Mesendoderm (in vitro differentiated cells): ENCODE data around the gene TBPL1.

ENCODE experiments used
- DNase-seq: peaks from one replicate; pipeline ENCODE4 v3.0.0; 2013
- H2AK5ac ChIP-seq: 2 replicates; pipeline ENCODE4 v1.6.1; 2013; ENCODE audit warnings: low read length, inconsistent platforms
- H2BK120ac ChIP-seq: 2 replicates; pipeline ENCODE4 v1.6.1; 2013; ENCODE audit warnings: low read depth, mild to moderate bottlenecking, low read length, moderate library complexity, mixed read lengths
- H2BK15ac ChIP-seq: replicated peaks from 2 replicates; pipeline ENCODE4 v1.6.1; 2013; ENCODE audit warnings: low read depth, mild to moderate bottlenecking, moderate library complexity
- H2BK5ac ChIP-seq: 2 replicates; pipeline ENCODE4 v1.6.1; 2013; ENCODE audit warnings: low read length, inconsistent platforms
- H3K18ac ChIP-seq: 2 replicates; pipeline ENCODE4 v1.6.1; 2013; ENCODE audit warnings: mild to moderate bottlenecking, low read length, mixed read lengths
- H3K23ac ChIP-seq: one replicate; pipeline ENCODE4 v1.6.1; 2013; ENCODE audit warnings: low read length
- H3K27ac ChIP-seq: 2 replicates; pipeline ENCODE4 v1.5.1; 2013; ENCODE audit warnings: low read depth, mild to moderate bottlenecking, inconsistent platforms, low read length, moderate library complexity
- H3K27me3 ChIP-seq: 2 replicates; pipeline ENCODE4 v1.6.1; 2013; ENCODE audit warnings: low read length, control low read depth, mild to moderate bottlenecking, inconsistent platforms; ENCODE audit not compliant: insufficient read depth, poor library complexity
- H3K36me3 ChIP-seq: 2 replicates; pipeline ENCODE4 v1.6.1; 2013; ENCODE audit warnings: low read length, inconsistent platforms; ENCODE audit not compliant: control insufficient read depth, insufficient read depth
- H3K4ac ChIP-seq: one replicate; pipeline ENCODE4 v1.6.1; 2013; ENCODE audit warnings: low read depth, mild to moderate bottlenecking, low read length, moderate library complexity
- H3K4me1 ChIP-seq: 2 replicates; pipeline ENCODE4 v1.6.1; 2013; ENCODE audit warnings: low read depth, low read length, inconsistent platforms; ENCODE audit not compliant: control insufficient read depth
- H3K4me2 ChIP-seq: 2 replicates; pipeline ENCODE4 v1.6.1; 2013; ENCODE audit warnings: low read length
- H3K4me3 ChIP-seq: 2 replicates; pipeline ENCODE4 v1.5.1; 2013; ENCODE audit warnings: mild to moderate bottlenecking, low read length
- H3K56ac ChIP-seq: one replicate; pipeline ENCODE4 v1.6.1; 2013; ENCODE audit warnings: low read length
- H3K79me1 ChIP-seq: 2 replicates; pipeline ENCODE4 v1.6.1; 2013; ENCODE audit warnings: low read length, inconsistent platforms
- H3K79me2 ChIP-seq: 2 replicates; pipeline ENCODE4 v1.6.1; 2013; ENCODE audit warnings: mild to moderate bottlenecking, low read length; ENCODE audit not compliant: control insufficient read depth, insufficient read depth
- H3K9ac ChIP-seq: 2 replicates; pipeline ENCODE4 v1.6.1; 2013; ENCODE audit warnings: low read length, inconsistent platforms
- H4K5ac ChIP-seq: one replicate; pipeline ENCODE4 v1.6.1; 2013; ENCODE audit warnings: low read length
- H4K8ac ChIP-seq: one replicate; pipeline ENCODE4 v1.6.1; 2013; ENCODE audit warnings: low read depth, mild to moderate bottlenecking, control low read depth, low read length, moderate library complexity
- WGBS: extraction: QIAGEN DNeasy Blood & Tissue Kit; methylation state at CpG from one replicate; pipeline ENCODE4 v1.1.7; 2013; ENCODE audit warnings: low lambda C conversion rate, missing lambda C conversion rate; ENCODE audit not compliant: insufficient coverage; ENCODE audit errors: extremely low coverage; 5-methylcytosine and 5-hydroxymethylcytosine counted together

Gene TBPL1

GRCh38 chr6:134009876-134010275, 56.9 kb downstream of the TBPL1 start:
- Histone ChIP-seq H3K18ac (no peak overlapping the region), H2BK120ac (no peak overlapping the region), H3K9ac (no peak overlapping the region), H3K56ac (no peak overlapping the region), H3K4me1 (no peaks in the 10 kb centered on the region), H3K79me1 (no peaks in the 10 kb centered on the region), H3K27ac (no peak overlapping the region), H3K4me3 (no peak overlapping the region), H2BK5ac (no peak overlapping the region), H2BK15ac (no peak overlapping the region), H3K4ac (no peak overlapping the region), H4K5ac (no peak overlapping the region), H3K27me3 (no peaks in the 10 kb centered on the region), H3K23ac (no peak overlapping the region), H4K8ac (no peak overlapping the region), H3K4me2 (no peak overlapping the region), H3K79me2 (no peaks in the 10 kb centered on the region), H3K36me3 (no peaks in the 10 kb centered on the region), H2AK5ac (no peak overlapping the region)
- no peak for DNase-seq

- H3K4me1 ChIP-seq, result no peaks in the 10 kb centered on the region
- H3K4ac ChIP-seq, result no peak overlapping the region
- no peak overlapping the region for H2BK5ac ChIP-seq
- no peaks in the 10 kb centered on the region for H3K27me3 ChIP-seq
- H2BK120ac ChIP-seq, result no peak overlapping the region
- no CpG with 5 or more reads among the region's 8 CpGs for WGBS
- no peak overlapping the region for H4K5ac ChIP-seq
- no peak overlapping the region for H3K4me2 ChIP-seq
- no peak overlapping the region for H2BK15ac ChIP-seq
- no peak overlapping the region for H3K27ac ChIP-seq
- H3K79me2 ChIP-seq, result no peaks in the 10 kb centered on the region
- H4K8ac ChIP-seq, result no peak overlapping the region
- no peak overlapping the region for H2AK5ac ChIP-seq
- H3K36me3 ChIP-seq, result no peaks in the 10 kb centered on the region
- no peak for DNase-seq
- no peak overlapping the region for H3K56ac ChIP-seq
- H3K9ac ChIP-seq, result no peak overlapping the region
- H3K23ac ChIP-seq, result no peak overlapping the region
- no peak overlapping the region for H3K18ac ChIP-seq
- H3K4me3 ChIP-seq, result no peak overlapping the region
- H3K79me1 ChIP-seq, result no peaks in the 10 kb centered on the region
Measured at GRCh38 chr6:134010400-134010799, 57.4 kb downstream of the TBPL1 start.

GRCh38 chr6:134010974-134011373, 58.0 kb downstream of the TBPL1 start:
- Histone ChIP-seq H3K23ac (no peak overlapping the region), H2BK15ac (no peak overlapping the region), H3K4ac (no peak overlapping the region), H3K36me3 (no peaks in the 10 kb centered on the region), H3K79me1 (no peaks in the 10 kb centered on the region), H3K18ac (no peak overlapping the region), H3K4me1 (no peaks in the 10 kb centered on the region), H2AK5ac (no peak overlapping the region), H3K27me3 (no peaks in the 10 kb centered on the region), H3K56ac (no peak overlapping the region), H3K4me2 (no peak overlapping the region), H3K27ac (no peak overlapping the region), H4K5ac (no peak overlapping the region), H4K8ac (no peak overlapping the region), H3K4me3 (no peak overlapping the region), H2BK5ac (no peak overlapping the region), H2BK120ac (no peak overlapping the region), H3K9ac (no peak overlapping the region), H3K79me2 (no peaks in the 10 kb centered on the region)
- no peak for DNase-seq
- WGBS, result no CpG with 5 or more reads among the region's 2 CpGs

GRCh38 chr6:134014588-134015137, 61.6 kb downstream of the TBPL1 start:
- no CpG with 5 or more reads among the region's 3 CpGs for WGBS
- no peaks in the 10 kb centered on the region for H3K4me1 ChIP-seq
- H2AK5ac ChIP-seq, result no peak overlapping the region
- H3K23ac ChIP-seq, result no peak overlapping the region
- H3K9ac ChIP-seq, result no peak overlapping the region
- no peak overlapping the region for H3K4ac ChIP-seq
- no peak overlapping the region for H2BK120ac ChIP-seq
- no peak overlapping the region for H4K5ac ChIP-seq
- no peak overlapping the region for H2BK5ac ChIP-seq
- H3K36me3 ChIP-seq, result no peaks in the 10 kb centered on the region
- H4K8ac ChIP-seq, result no peak overlapping the region
- H3K27me3 ChIP-seq, result no peaks in the 10 kb centered on the region
- H3K4me2 ChIP-seq, result no peak overlapping the region
- H3K4me3 ChIP-seq, result no peak overlapping the region
- no peaks in the 10 kb centered on the region for H3K79me1 ChIP-seq
- DNase-seq, result no peak
- H3K56ac ChIP-seq, result no peak overlapping the region
- H2BK15ac ChIP-seq, result no peak overlapping the region
- no peak overlapping the region for H3K18ac ChIP-seq
- H3K27ac ChIP-seq, result no peak overlapping the region
- H3K79me2 ChIP-seq, result no peaks in the 10 kb centered on the region

GRCh38 chr6:134015719-134016557, 62.9 kb downstream of the TBPL1 start:
- WGBS, result no CpG with 5 or more reads among the region's 5 CpGs
- no peak overlapping the region for H2BK120ac ChIP-seq

GRCh38 chr6:134016558-134016814, 63.5 kb downstream of the TBPL1 start:
- Histone ChIP-seq H2BK120ac (no peak overlapping the region), H2AK5ac (no peak overlapping the region), H3K9ac (no peak overlapping the region), H3K4me3 (no peak overlapping the region), H2BK15ac (no peak overlapping the region), H3K27me3 (no peaks in the 10 kb centered on the region), H3K4ac (no peak overlapping the region), H2BK5ac (no peak overlapping the region), H4K8ac (no peak overlapping the region), H3K56ac (no peak overlapping the region), H3K79me1 (no peaks in the 10 kb centered on the region), H3K27ac (no peak overlapping the region), H4K5ac (no peak overlapping the region), H3K4me1 (no peaks in the 10 kb centered on the region), H3K18ac (no peak overlapping the region), H3K23ac (no peak overlapping the region), H3K36me3 (no peaks in the 10 kb centered on the region), H3K4me2 (no peak overlapping the region), H3K79me2 (no peaks in the 10 kb centered on the region)
- DNase-seq, result no peak

More at GRCh38 chr6:134015719-134016557, 62.9 kb downstream of the TBPL1 start:
- no peak overlapping the region for H3K23ac ChIP-seq
- H3K79me1 ChIP-seq, result no peaks in the 10 kb centered on the region
- H3K4me1 ChIP-seq, result no peaks in the 10 kb centered on the region
- no peak overlapping the region for H3K4me3 ChIP-seq
- DNase-seq, result no peak
- H3K27me3 ChIP-seq, result no peaks in the 10 kb centered on the region
- no peak overlapping the region for H2BK5ac ChIP-seq
- H2BK15ac ChIP-seq, result no peak overlapping the region
- H4K8ac ChIP-seq, result no peak overlapping the region
- H3K18ac ChIP-seq, result no peak overlapping the region
- no peak overlapping the region for H3K4ac ChIP-seq
- no peak overlapping the region for H3K4me2 ChIP-seq
- no peaks in the 10 kb centered on the region for H3K36me3 ChIP-seq
- H3K9ac ChIP-seq, result no peak overlapping the region
- H3K56ac ChIP-seq, result no peak overlapping the region
- no peak overlapping the region for H2AK5ac ChIP-seq
- no peak overlapping the region for H4K5ac ChIP-seq
- H3K79me2 ChIP-seq, result no peaks in the 10 kb centered on the region
- H3K27ac ChIP-seq, result no peak overlapping the region
